Measurements from ENCODE around the gene TAS2R50. TPM values are rescaled to one million over a fixed set of nuclear protein-coding genes. Genes with fewer than 3 reads are reported as not detected.
A peak's percentile ranks its signal among the peaks of the same experiment; 100 is the strongest.

Gene TAS2R50
- total RNA-seq, 3 donors from 2014 or later: 0.92 to 3.7 (median 1.5) TPM

DNA sequence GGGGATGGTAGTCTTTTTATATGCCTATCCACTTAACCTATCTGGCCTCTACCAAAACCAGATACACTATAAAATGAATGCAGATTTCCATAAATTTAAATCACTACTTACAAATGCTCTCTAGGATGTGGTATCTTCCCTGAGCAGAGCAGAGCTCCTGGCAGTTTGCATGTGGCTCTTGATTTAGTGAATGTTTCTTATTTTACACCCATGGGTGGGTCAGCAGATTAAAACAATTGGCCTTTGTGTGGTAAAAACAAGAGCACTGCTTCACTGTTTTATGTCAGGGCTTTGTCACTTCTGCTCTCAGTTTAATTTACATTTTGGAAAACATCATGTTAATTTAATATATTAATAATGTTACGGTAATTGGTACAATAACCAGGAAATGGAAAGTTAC lies 30.2 kb upstream of the TAS2R50 start:
- H3K4me3 ChIP-seq: no peak overlapping the region
- intact Hi-C loops (cut with DNase I, micrococcal nuclease): no loop called here
- peak; percentile 67 for ATAC-seq

DNA sequence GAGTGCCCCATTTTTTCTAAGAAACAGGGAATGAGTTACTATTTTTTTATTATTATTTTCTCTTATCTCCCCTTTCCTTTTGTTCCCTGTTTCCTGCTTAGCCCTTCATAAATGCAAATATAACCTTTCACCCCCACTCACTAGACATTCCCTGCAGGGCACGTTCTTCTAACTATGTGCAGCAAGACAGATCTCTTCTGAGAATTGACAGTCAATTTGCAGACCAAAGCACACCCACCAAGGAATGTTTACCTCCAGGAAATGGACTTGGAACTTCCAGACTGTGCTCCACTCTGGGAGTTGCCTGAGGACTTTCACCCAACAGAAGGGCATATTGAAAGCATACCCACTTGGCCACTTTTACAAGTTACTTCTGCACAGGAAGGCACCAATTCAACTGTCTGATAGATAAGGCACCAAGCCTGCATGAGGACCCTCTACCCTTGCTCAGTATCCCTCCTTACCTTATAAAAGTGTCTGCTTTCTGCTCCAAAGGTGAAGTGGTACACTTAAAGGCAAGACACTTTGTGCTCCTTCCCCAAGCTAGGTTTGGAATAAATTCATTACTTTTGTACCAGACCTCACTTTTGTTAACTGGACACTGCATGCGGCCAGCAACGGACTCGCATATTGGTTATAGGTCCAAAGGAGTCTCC lies 29.2 kb upstream of the TAS2R50 start:
- no peaks in the 10 kb centered on the region for H3K9me3 ChIP-seq
- TF ChIP-seq, protein P1, sequence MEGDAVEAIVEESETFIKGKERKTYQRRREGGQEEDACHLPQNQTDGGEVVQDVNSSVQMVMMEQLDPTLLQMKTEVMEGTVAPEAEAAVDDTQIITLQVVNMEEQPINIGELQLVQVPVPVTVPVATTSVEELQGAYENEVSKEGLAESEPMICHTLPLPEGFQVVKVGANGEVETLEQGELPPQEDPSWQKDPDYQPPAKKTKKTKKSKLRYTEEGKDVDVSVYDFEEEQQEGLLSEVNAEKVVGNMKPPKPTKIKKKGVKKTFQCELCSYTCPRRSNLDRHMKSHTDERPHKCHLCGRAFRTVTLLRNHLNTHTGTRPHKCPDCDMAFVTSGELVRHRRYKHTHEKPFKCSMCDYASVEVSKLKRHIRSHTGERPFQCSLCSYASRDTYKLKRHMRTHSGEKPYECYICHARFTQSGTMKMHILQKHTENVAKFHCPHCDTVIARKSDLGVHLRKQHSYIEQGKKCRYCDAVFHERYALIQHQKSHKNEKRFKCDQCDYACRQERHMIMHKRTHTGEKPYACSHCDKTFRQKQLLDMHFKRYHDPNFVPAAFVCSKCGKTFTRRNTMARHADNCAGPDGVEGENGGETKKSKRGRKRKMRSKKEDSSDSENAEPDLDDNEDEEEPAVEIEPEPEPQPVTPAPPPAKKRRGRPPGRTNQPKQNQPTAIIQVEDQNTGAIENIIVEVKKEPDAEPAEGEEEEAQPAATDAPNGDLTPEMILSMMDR (IDR thresholded peaks at IDR 0.05): no peak
- ATAC-seq: peak; percentile 96
- H3K4me3 ChIP-seq: no peak overlapping the region
- H3K4me1 ChIP-seq (ENCODE audit: low read depth): no peaks in the 10 kb centered on the region
- intact Hi-C loops (cut with DNase I, micrococcal nuclease): no loop called here
- H3K36me3 ChIP-seq (ENCODE audit: low read depth): no peaks in the 10 kb centered on the region
- DNase-seq: peak in 2 of 3 donors; percentile 27 to 66

More for the DNA sequence above, 30.2 kb upstream of the TAS2R50 start:
- H3K36me3 ChIP-seq (ENCODE audit: low read depth): no peaks in the 10 kb centered on the region
- H3K4me1 ChIP-seq (ENCODE audit: low read depth): no peaks in the 10 kb centered on the region
- TF ChIP-seq, protein P1 (IDR thresholded peaks at IDR 0.05): no peak
- DNase-seq: peak in 1 of 3 donors; percentile 39
- no peaks in the 10 kb centered on the region for H3K9me3 ChIP-seq

DNA sequence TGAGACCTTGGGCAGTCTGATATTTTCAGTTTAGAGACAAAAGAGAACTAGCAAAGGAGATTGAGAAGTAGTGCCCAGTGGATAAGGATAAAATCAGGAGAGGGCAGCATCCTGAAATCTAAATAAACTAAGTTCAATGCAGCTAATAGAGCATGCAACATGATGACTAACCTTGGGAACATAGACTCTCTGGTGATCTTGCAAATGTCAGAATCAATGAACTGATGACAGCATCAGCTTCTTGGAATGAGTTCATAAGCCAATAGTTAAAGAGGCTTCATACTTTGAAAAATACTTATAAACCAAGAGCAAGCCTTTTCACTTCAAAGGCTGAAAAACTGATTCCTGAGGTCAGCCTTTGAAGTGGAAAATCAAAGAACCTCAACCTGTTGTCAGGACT lies 27.5 kb upstream of the TAS2R50 start:
- intact Hi-C loops (cut with DNase I, micrococcal nuclease): no loop called here
- Histone ChIP-seq H3K4me1 (ENCODE audit: low read depth) (no peaks in the 10 kb centered on the region), H3K4me3 (no peak overlapping the region), H3K36me3 (ENCODE audit: low read depth) (no peaks in the 10 kb centered on the region), H3K9me3 (no peaks in the 10 kb centered on the region)
- ATAC-seq (no peak), DNase-seq (no peak)
- TF ChIP-seq, protein P1 (IDR thresholded peaks at IDR 0.05): no peak

DNA sequence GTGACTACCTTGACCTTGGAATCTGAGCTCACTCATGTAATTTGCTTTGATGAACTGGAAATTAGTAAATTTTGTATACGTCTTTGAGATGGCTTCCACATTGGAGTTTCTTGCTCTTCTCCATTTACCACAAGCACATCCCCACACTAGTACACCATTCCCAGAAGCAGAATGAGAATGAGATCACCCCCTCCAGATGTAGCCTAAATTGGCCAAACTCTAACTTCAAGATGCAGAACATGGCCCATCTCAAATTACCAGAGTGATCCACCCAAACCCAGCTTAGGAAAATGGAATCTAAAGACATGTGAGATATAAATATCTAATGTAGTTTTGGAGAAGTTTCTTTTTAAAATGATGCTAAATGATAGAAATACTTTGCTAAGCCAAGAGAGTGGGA lies 20.9 kb upstream of the TAS2R50 start:
- Histone ChIP-seq H3K36me3 (ENCODE audit: low read depth) (no peaks in the 10 kb centered on the region), H3K4me1 (ENCODE audit: low read depth) (no peaks in the 10 kb centered on the region), H3K4me3 (no peak overlapping the region), H3K9me3 (no peaks in the 10 kb centered on the region)
- DNase-seq (no peak), ATAC-seq (no peak)
- intact Hi-C loops (cut with DNase I, micrococcal nuclease): no loop called here
- TF ChIP-seq, protein P1 (IDR thresholded peaks at IDR 0.05): no peak

DNA sequence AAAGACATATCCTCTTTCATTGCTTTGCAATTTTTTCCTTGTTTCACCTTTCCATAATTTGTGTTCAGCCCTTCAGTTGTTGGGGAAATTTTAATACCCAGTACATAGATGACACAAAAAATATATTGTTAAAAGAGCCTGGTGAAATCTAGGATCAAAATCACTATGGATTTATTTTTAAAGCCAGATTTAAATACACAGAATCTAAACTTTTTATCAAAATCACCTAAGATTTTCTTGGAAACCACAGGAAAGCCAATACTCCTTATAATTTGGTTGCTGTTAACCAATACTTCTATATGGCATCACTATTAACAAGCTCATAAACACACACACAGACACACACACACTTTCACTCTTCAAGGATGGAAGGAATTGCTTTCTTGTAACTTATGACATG lies 11.5 kb upstream of the TAS2R50 start, which contains the start of gene TAS2R20:
Gene TAS2R20, minus strand, starts transcription at position 101 of the 400 bp plus-strand sequence. CDS start 429 bp downstream, outside the sequence.
- intact Hi-C loops (cut with DNase I, micrococcal nuclease): no loop called here
- ATAC-seq: no peak
- Histone ChIP-seq H3K4me1 (ENCODE audit: low read depth) (no peaks in the 10 kb centered on the region), H3K4me3 (no peak within 1 kb of the TSS), H3K36me3 (ENCODE audit: low read depth) (no peaks in the 10 kb centered on the region), H3K9me3 (no peaks in the 10 kb centered on the region)
- TF ChIP-seq, protein P1 (IDR thresholded peaks at IDR 0.05): no peak
- no peak for DNase-seq

Measured in mucosa of descending colon (tissue), 3 donors.